ENCODE measurements around the gene LONP2.

LONP2 gene, protein sequence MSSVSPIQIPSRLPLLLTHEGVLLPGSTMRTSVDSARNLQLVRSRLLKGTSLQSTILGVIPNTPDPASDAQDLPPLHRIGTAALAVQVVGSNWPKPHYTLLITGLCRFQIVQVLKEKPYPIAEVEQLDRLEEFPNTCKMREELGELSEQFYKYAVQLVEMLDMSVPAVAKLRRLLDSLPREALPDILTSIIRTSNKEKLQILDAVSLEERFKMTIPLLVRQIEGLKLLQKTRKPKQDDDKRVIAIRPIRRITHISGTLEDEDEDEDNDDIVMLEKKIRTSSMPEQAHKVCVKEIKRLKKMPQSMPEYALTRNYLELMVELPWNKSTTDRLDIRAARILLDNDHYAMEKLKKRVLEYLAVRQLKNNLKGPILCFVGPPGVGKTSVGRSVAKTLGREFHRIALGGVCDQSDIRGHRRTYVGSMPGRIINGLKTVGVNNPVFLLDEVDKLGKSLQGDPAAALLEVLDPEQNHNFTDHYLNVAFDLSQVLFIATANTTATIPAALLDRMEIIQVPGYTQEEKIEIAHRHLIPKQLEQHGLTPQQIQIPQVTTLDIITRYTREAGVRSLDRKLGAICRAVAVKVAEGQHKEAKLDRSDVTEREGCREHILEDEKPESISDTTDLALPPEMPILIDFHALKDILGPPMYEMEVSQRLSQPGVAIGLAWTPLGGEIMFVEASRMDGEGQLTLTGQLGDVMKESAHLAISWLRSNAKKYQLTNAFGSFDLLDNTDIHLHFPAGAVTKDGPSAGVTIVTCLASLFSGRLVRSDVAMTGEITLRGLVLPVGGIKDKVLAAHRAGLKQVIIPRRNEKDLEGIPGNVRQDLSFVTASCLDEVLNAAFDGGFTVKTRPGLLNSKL

DNA sequence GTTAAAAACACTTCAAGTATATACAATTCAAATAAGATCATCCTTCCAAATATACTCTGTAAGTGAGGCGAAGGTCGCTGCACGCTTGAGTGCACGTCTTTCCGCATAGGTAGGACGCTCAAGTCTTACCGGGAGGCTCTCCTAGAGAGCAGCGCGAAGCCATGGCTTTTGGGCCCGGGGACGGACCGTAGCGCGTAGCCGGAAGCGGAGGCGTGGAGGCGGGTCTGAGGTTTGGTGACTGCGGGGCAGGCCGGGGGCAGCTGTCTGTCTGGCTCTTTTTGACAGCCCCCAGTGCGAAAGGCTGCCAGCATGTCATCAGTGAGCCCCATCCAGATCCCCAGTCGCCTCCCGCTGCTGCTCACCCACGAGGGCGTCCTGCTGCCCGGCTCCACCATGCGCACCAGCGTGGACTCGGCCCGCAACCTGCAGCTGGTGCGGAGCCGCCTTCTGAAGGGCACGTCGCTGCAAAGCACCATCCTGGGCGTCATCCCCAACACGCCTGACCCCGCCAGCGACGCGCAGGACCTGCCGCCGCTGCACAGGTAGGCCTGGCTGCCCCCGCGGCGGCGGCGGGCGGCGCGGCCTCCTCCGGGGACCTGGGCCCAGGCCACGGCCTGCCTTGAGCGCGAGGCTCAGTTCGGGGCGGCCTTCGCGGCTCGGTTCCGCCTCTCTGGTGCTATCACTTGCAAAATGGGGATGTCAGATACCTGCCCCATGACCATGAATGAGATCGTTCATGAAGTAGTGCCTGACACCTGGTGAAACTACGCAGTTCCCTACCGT, at the start of gene LONP2:
LONP2 (plus strand) TSS at position 221 of the 783 bp plus-strand sequence; CDS start at position 310, 89 bp downstream.
- peak; percentile 47 to 89 for DNase-seq

DNA sequence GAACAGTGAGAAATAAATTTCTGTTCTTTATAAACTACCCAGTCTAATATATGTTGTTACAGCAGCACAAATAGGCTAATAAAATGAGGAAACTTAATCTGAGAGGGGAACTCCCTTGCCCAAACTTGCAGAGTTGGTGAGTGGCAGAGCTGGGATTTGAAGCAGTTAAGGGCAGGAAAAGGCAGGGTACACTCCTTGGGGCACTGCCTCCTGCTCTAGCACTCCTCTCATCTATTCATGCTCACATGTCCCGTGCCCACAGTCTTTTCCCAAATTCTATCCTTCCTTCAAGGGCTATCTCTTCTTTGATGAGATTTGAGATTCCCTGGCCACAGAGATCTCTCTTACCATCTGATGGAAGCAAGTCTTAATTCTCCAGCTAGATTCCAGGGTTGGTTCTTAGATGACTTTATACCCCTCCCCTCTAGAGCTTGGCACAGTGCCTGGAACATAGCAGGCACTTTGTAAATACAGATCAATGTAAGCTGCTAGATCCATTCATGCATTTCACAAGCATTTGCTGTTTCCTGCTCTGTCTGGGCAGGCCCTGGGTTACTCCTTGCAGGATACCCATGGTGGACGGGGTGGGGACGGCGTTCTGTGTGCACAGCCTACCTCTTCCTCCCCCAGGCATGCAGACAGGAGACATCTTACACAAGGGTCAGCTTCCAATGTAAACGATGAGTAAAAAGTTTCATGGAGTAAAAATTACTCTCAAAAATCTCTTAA, 49.1 kb upstream of the LONP2 start:
- DNase-seq = peak; percentile 7 to 18

DNA sequence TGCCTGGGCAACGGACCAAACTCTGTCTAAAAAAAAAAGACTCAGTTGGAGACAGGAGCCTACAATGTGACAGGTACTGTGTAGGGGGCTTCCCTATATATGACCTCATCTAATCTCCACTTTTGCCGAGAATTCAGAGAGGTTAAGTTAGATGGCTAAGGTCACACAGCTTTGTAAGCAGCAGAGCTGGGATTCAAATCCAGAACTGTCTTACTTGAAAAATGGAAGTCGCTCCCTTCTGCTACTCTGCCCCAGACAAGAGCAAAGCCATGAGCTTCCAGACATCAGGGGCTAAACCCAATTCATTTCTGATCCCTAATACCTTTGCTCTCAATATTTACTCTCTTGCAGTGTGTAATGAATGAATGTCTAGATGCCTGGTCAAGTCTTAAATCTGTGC, 46.8 kb upstream of the LONP2 start:
- no peak for DNase-seq

GRCh38 chr16:48201515-48202201, 42.4 kb upstream of the LONP2 start:
- DNase-seq = no peak

DNA sequence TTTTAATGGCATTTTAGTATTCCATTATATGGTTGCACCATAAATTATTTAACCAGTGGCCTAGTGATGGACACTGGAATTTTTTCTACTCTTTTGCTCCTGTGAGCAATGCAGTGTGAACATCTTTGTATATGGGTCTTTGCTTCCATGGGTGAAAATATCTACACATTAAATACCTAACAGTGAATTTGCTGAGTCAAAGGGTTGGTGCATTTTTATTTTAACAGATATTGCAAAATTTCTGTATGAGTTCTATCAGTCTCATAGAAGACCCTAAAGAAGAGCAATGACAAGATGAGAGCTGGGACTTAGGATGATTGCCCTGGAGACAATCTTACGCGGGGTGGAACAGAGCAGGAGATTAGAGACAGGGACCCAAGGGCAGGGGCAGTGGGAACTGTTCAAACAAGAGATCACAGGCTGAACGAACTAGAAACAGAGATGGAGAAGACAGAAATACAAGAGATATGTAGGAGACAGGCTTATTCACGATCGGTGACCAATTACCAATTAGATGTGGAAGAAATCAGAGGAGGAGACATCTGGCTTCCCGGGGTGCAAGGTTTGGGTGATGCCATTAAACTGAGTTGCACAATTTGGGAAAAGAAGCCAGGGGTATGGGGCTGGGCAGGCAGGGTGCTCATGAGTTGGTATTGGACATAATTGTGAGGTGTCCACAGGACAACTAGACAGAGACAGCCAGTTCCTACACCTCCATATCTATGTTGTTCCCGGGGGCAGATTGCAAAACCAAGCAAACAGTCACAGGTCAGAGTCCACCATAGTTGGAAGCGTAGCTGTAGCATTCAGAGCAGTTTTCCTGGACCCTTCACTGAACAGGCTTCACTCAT, 39.9 kb upstream of the LONP2 start:
- DNase-seq = no peak

DNA sequence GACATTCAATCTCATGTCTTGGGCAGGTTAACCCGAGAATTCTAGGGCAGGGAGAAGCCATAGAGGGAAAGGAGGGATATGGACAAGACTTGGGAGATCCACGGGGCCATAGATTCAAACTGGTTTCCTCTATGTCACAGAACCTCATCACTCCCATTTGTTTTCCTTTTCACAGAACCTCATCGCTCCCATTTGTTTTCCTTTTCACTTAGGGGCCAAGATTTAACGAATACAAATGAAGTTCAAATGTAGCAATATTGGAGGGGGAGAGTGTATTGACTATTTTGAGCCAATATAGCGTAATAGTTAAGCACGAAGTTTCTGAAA, 39.3 kb upstream of the LONP2 start:
- DNase-seq = no peak

DNA sequence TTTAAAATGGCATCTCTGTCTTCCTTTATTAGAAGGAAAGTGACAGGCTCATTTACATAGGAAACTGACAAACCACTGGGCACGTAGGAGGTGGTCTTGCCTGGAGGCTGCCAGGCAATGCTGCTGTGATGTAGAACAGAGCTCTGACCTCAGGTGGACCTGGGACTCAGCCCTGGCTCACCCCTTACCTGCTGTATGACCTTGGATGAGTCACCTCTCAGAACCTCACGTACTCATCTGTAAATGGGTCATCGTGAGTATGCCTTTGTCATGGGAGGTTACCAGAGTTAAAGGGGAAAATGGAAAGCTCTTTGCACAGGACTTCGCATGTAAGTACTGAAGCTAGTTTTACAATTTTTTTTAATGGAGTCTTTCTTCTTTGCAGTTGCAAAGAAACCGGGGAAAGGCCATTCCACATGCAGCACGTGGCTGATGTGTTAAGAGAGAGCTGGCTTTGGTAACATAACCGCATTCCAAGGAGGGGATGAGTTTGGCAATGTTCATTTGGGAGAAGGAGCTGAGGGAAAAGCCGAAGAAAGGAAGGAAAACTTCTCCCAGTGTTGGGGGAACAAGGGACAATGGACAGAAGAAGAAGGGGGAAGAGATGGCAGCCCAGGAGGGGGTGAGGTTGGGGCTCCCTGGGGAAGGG, 37.4 kb upstream of the LONP2 start:
- no peak for DNase-seq

GRCh38 chr16:48210747-48211146, 33.4 kb upstream of the LONP2 start:
- no peak for DNase-seq

- no peak for DNase-seq
Observed at GRCh38 chr16:48212033-48212432, 32.1 kb upstream of the LONP2 start.

- DNase-seq = no peak
Observed at GRCh38 chr16:48215738-48216137, 28.4 kb upstream of the LONP2 start.

DNA sequence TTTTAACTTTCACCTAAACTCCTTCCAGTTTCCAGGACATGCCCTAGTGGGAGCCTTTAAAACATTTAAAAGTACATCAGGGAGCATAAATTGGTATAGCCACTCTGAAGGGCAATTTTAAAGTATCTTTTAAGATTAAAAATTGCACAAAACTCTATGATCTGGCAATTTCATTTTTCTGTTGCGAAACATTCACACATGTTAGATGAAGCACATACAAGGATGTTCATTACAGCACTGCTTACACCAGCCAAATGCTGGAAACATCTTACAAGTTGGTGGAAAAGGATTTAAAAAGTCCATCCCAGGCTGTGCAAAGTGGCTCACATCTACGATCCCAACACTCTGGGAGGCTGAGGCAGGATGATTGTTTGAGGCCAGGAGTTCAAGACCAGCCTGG, 26.4 kb upstream of the LONP2 start:
- no peak for DNase-seq

DNA sequence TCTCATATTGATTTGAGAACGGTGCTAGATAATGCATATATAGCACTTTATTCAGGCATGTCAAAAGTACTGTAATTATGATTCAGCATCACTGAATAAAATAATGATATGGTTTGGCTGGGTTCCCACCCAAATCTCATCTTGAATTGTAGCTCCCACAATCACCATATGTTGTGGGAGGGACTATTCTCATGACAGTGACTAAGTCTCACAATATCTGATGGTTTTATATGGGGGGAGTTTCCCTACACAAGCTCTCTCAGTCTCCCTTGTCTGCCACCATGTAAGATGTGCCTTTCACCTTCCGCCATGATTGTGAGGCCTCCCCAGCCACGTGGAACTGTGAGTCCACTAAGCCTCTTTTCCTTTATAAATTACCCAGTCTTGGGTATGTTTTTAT, 25.6 kb upstream of the LONP2 start:
- no peak for DNase-seq

DNA sequence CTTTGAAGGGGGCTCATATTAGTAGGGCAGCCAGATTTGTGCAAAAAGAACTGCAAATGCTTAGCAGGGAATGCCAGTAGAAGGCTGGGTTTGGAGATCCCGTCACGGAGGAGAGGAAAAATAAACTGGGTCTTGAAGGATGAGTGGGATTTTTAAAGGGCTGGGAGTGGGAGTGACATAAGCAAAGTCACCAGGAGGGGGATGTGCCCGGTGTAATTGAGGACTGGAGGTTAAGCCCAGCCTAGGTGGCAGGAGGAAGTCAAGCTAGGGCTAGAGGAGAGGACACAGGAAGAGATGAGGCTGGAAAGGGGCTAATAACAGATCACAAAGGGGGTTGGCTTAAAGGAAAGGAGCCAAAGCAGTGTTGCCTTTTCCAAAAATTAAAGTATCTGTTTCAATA, 23.2 kb upstream of the LONP2 start:
- DNase-seq = no peak

DNA sequence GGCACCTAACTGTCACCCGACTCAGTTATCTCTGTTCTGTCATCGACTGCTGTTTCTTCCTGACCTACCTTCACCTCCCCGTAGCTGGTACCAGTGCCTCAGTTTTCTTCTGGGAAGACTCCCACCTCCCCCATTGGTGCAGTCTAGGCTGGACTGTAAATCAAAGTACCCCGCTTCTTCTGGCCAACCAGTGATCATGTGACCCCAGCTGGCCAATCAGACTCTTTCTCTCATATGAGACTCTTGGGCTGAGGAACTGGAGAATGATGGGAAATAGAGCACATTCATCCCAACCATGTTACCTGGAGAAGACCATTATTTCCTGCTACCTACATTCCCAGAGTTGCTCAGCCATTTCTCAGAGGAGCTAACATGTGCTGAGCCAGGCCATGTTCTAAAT, 20.6 kb upstream of the LONP2 start:
- no peak for DNase-seq

- no peak for DNase-seq
Observed at GRCh38 chr16:48225456-48225855, 18.6 kb upstream of the LONP2 start.

DNA sequence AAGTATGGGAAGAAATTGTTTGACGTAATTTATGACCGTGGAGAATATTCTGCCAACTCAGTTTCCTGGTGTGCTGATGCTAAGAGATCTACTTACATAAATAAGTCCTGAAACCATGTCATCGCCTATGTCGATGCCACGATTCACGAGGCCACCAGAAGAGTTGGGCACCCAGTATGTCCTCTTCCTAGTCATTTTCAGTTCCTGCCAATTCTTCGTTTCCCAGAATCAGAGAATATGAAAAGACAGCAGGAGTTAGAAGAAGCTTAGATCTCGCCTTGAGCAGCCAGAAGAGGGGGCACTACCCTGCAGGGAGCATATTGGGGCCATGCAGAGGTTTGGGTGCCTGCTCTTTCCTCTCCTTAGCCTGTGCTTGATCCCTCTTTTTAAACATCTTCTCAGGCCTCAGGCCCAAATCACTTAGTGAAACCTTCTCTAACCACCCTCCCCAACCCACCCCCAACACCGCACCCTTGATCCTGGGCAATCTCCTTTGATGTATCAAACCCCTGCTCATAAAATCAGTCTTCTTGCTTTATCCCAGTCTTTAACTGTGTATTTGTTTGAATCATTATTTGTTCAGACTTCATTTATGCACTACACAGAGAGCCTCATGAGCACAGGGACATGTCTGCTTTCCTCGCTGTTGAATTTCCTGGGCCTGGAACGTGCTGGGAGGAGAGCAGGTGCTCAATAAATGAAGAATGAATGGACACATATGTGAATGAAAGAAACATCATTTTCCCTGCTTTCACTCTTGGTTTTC, 12.2 kb upstream of the LONP2 start:
- DNase-seq = peak in 1 of 2 experiments; percentile 4

GRCh38 chr16:48232493-48233040, 11.5 kb upstream of the LONP2 start:
- no peak for DNase-seq

GRCh38 chr16:48234630-48235029, 9.5 kb upstream of the LONP2 start:
- no peak for DNase-seq

GRCh38 chr16:48235058-48235555, 9.0 kb upstream of the LONP2 start:
- peak; percentile 27 to 42 for DNase-seq
